ENCODE data around the gene MCU. TPM values are rescaled to one million over a fixed set of nuclear protein-coding genes. Genes with fewer than 3 reads are reported as not detected.

MCU gene
- total and polyA plus RNA-seq, 5 donors: 14.2 to 22.1 (median 18.1) TPM

DNA sequence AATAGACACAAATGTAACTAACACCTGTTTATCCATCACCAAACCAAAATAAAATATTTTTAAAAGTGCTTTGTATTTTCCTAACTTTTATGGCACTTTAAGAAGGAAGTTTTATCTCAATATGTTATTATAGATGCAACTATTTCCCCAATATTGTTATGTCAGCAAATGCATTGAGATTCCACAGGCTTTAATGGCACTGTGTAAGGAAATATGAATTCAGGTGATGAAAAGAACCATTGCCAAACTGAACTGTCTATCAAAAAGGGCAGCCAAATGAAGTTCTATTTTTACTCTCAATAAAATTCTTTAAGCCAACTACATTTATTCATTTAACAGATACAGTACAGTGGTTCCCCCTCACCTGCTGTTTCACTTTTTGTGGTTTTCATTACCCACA is 134.4 kb downstream of the MCU start:
- no peaks in the 10 kb centered on the region for H3K4me1 ChIP-seq (ENCODE audit: control insufficient read depth, insufficient read depth, low read length)
- intact Hi-C loops (cut with DNase I): no loop called here
- no peak overlapping the region for H3K27ac ChIP-seq (ENCODE audit: low read length)
- no peaks in the 10 kb centered on the region for H3K27me3 ChIP-seq (ENCODE audit: control insufficient read depth, insufficient read depth)
- ATAC-seq (no peak), DNase-seq (no peak)
- H3K4me3 ChIP-seq (ENCODE audit: low read length): no peak overlapping the region
- H3K9me3 ChIP-seq (ENCODE audit: control insufficient read depth, low read length): no peaks in the 10 kb centered on the region

DNA sequence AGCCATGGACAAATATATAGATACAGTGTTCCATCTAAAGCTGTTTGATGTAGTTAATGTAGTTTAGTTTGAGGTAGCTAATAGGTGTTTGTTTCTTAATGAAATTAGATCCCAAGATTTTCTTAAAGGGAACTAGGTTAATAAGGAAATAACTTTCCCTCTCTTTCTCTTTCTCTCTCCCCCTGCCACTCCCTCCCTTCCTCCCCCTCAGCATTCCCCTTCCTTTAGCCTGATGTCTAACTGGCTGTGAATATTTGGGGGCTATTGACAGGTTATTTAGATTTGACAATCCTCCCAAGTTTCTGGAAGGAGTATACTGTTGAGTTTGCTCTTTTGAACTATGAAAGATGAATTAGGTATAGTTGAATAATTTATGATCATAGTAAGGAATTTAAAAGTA is 136.4 kb downstream of the MCU start:
- Histone ChIP-seq H3K9me3 (ENCODE audit: control insufficient read depth, low read length) (no peaks in the 10 kb centered on the region), H3K4me3 (ENCODE audit: low read length) (no peak overlapping the region), H3K27ac (ENCODE audit: low read length) (no peak overlapping the region), H3K4me1 (ENCODE audit: control insufficient read depth, insufficient read depth, low read length) (no peaks in the 10 kb centered on the region), H3K27me3 (ENCODE audit: control insufficient read depth, insufficient read depth) (no peaks in the 10 kb centered on the region)
- intact Hi-C loops (cut with DNase I): no loop called here
- ATAC-seq (no peak), DNase-seq (no peak)

DNA sequence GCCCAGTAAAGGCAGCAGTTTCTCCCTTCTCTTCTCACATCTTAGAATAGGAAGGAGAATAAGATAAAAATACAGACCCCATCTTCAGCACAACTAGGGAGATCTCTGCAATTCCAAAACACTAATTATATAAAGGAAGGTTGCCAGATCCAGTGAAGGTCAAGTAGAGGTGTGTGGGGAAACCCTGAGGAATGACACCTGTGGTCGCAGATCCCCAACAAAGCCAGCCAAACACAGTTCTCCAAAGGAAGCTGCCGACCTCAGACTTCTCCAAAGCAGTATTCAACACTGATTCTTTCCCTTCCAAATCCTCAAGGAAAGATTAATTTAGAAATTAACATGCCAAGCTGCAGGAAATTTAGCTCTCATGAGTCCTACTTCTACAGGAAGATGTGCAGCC is 138.7 kb downstream of the MCU start:
- no peak overlapping the region for H3K27ac ChIP-seq (ENCODE audit: low read length)
- intact Hi-C loops (cut with DNase I): loop anchor here in 3 of 4 donors (5.0 to 10.0 kb wide), 4 partner anchors 136 to 468 kb away; partner anchors contain the start of gene MCU (in 3 of the 3)

DNA sequence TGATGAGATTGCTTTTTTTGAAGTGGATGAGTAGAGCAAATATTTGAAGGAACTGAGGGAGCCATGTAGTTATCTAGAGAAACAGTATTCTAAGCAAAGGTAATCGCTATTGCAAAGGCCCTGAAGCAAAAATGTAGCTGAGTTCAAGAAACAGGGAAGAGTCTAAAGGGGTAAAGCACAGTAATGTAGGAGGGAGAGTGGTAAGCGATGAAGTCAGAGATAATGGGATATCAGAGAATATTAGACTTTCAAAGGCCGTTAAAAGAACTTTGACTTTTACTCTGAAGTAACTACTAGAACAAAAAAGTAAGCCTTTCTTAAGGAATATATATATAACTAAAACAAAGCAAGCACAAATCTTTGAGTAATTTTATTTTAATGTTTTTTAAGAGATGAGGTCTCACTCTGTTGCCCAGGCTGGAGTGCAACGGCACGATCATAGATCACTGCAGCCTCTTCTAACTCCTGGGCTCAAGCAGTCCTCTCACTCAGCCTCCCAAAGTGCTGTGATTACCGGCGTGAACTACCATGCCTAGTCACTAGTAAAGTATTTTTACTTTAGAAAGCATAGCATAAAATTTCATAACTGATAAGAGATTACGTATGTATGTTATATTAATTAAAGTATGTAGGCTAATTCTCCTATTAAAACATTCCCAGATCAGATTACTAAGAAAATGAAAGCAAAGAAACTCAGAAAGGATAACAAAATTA is 139.9 kb downstream of the MCU start:
- WGBS: 61% methylated on average over 8 of the region's 8 CpGs
- Histone ChIP-seq H3K4me1 (ENCODE audit: control insufficient read depth, insufficient read depth, low read length) (no peaks in the 10 kb centered on the region), H3K27ac (ENCODE audit: low read length) (no peak overlapping the region), H3K9me3 (ENCODE audit: control insufficient read depth, low read length) (no peaks in the 10 kb centered on the region), H3K27me3 (ENCODE audit: control insufficient read depth, insufficient read depth) (no peaks in the 10 kb centered on the region), H3K4me3 (ENCODE audit: low read length) (peak overlapping the region; percentile 47)
- intact Hi-C loops (cut with DNase I): loop anchor here (2.0 to 10.0 kb wide), 5 partner anchors 137 to 470 kb away; partner anchors contain the start of gene MCU (in 3 of the 4)
- ATAC-seq (no peak), DNase-seq (no peak)

More for the DNA sequence above, 138.7 kb downstream of the MCU start:
- no peak overlapping the region for H3K4me3 ChIP-seq (ENCODE audit: low read length)
- H3K9me3 ChIP-seq (ENCODE audit: control insufficient read depth, low read length): no peaks in the 10 kb centered on the region
- H3K27me3 ChIP-seq (ENCODE audit: control insufficient read depth, insufficient read depth): no peaks in the 10 kb centered on the region
- no peak for DNase-seq
- H3K4me1 ChIP-seq (ENCODE audit: control insufficient read depth, insufficient read depth, low read length): no peaks in the 10 kb centered on the region
- 45% methylated on average over 2 of the region's 2 CpGs for WGBS
- no peak for ATAC-seq

DNA sequence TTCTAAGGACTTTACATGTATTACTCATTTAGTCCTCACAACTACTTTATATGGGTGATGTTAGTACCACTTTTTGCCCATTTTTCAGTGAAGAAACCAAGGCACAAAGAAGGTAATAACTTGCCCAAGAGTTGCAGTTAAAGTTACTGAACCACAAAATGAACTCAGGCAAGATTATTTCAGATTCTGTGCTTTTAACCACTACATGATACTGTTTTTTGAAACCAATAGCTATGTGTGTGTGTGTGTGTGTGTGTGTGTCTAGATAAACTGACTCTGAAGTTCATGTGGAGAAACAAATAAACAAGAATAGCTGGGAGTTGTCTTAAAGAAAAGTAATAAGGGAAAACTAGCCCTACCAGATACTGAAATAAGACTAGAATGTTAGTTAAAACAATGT is 140.8 kb downstream of the MCU start:
- H3K27ac ChIP-seq (ENCODE audit: low read length): no peak overlapping the region
- no peaks in the 10 kb centered on the region for H3K27me3 ChIP-seq (ENCODE audit: control insufficient read depth, insufficient read depth)
- no peaks in the 10 kb centered on the region for H3K4me1 ChIP-seq (ENCODE audit: control insufficient read depth, insufficient read depth, low read length)
- H3K9me3 ChIP-seq (ENCODE audit: control insufficient read depth, low read length): no peaks in the 10 kb centered on the region
- ATAC-seq (no peak), DNase-seq (no peak)
- intact Hi-C loops (cut with DNase I): loop anchor here (2.0 to 10.0 kb wide), 5 partner anchors 138 to 470 kb away; partner anchors contain the start of gene MCU (in 3 of the 4)
- no peak overlapping the region for H3K4me3 ChIP-seq (ENCODE audit: low read length)

DNA sequence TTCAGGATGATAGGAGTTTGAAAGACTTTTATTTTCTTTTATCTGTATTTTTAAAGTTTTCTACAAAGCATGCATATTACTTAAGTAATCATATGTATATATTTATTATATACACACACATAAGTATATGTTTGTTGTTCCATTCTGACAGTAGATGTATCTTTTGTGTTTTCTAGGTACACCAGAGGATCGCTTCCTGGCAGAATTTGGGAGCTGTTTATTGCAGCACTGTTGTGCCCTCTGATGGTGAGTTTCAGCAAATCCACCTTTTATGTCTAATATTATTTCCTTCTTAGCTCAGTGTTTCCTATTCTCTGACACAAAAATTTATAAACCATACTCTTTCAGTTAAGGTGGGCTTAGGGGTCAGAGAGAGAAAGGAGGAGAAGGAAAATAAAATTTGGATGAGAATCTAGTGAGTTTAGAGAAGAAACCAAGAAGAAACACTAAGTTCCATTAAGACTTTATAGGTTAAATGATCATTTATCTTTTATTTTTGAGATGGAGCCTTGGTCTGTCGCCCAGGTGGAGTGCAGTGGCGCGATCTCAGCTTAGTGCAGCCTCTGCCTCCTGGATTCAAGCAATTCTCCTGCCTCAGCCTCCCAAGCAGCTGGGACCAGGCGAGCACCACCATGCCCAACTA is 142.4 kb downstream of the MCU start:
- no peak for DNase-seq
- no peak overlapping the region for H3K4me3 ChIP-seq (ENCODE audit: low read length)
- H3K27me3 ChIP-seq (ENCODE audit: control insufficient read depth, insufficient read depth): no peaks in the 10 kb centered on the region
- WGBS: 71% methylated on average over 5 of the region's 5 CpGs
- no peaks in the 10 kb centered on the region for H3K4me1 ChIP-seq (ENCODE audit: control insufficient read depth, insufficient read depth, low read length)
- no peak overlapping the region for H3K27ac ChIP-seq (ENCODE audit: low read length)
- peak; percentile 59 to 76 for ATAC-seq
- H3K9me3 ChIP-seq (ENCODE audit: control insufficient read depth, low read length): no peaks in the 10 kb centered on the region
- intact Hi-C loops (cut with DNase I): loop anchor here (2.0 to 10.0 kb wide), 5 partner anchors 140 to 472 kb away; partner anchors contain the start of gene MCU (in 3 of the 4)

DNA sequence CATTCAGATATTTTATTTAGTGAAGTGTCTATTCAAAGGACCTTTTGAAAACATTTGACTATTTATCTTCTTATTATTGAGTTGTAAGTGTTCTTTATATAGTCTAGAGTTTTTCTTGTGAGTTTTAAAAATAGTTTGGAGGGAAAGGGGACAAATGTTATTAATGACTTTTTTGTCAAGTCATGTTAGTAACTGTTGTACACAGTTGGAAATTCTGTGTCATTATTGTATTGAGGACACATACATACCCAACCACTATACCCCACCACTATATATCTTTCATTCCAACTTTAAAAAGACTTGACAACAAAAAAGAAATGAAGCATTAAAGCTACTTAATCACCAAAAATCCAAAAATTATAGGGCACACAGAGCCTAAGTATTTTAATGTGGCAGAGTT is 148.4 kb downstream of the MCU start:
- H3K4me3 ChIP-seq (ENCODE audit: low read length): no peak overlapping the region
- no peaks in the 10 kb centered on the region for H3K9me3 ChIP-seq (ENCODE audit: control insufficient read depth, low read length)
- no peaks in the 10 kb centered on the region for H3K4me1 ChIP-seq (ENCODE audit: control insufficient read depth, insufficient read depth, low read length)
- DNase-seq (no peak), ATAC-seq (no peak)
- intact Hi-C loops (cut with DNase I): no loop called here
- H3K27ac ChIP-seq (ENCODE audit: low read length): no peak overlapping the region
- no peaks in the 10 kb centered on the region for H3K27me3 ChIP-seq (ENCODE audit: control insufficient read depth, insufficient read depth)

DNA sequence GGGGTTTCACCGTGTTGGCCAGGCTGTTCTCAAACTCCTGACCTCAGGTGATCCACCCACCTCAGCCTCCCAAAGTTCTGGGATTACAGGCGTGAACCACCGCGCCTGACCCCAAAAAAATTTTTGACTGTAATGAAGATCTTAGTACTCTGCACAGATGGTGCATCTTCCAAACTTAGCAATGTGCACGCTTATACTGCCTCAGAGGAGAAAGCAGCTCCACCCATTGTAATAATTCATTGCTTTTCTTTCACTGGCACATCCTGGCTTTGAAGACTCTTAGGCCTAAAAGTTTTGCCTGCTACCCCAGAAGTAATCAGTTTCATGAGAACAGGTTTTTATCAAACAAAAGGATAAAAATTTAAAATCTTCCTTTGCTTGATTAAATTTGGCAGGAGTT is 149.5 kb downstream of the MCU start:
- H3K27me3 ChIP-seq (ENCODE audit: control insufficient read depth, insufficient read depth): no peaks in the 10 kb centered on the region
- WGBS: 85% methylated on average over 5 of the region's 5 CpGs
- H3K4me1 ChIP-seq (ENCODE audit: control insufficient read depth, insufficient read depth, low read length): no peaks in the 10 kb centered on the region
- H3K9me3 ChIP-seq (ENCODE audit: control insufficient read depth, low read length): no peaks in the 10 kb centered on the region
- DNase-seq (no peak), ATAC-seq (no peak)
- H3K4me3 ChIP-seq (ENCODE audit: low read length): no peak overlapping the region
- H3K27ac ChIP-seq (ENCODE audit: low read length): no peak overlapping the region
- intact Hi-C loops (cut with DNase I): no loop called here

DNA sequence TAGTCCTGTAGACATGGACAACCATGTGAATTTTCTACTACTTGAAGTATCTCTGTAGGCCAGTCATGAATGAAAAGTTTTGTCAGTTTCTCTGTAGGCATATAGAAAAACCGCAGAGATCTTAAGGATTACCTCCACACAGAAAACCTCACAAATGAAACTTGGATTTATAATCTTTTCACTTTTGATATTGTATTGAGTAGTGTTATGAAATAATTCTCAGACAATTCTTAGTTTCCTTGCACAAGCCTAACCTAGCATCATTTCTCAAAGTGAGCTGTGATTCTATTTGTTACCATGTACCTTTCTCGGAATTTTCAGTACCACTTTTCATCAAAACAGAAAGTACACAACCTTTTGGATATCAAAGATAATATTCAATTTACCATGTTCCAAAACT is 150.2 kb downstream of the MCU start:
- DNase-seq: no peak
- Histone ChIP-seq H3K4me3 (ENCODE audit: low read length) (no peak overlapping the region), H3K4me1 (ENCODE audit: control insufficient read depth, insufficient read depth, low read length) (no peaks in the 10 kb centered on the region), H3K27me3 (ENCODE audit: control insufficient read depth, insufficient read depth) (no peaks in the 10 kb centered on the region), H3K9me3 (ENCODE audit: control insufficient read depth, low read length) (no peaks in the 10 kb centered on the region), H3K27ac (ENCODE audit: low read length) (no peak overlapping the region)
- intact Hi-C loops (cut with DNase I): no loop called here
- ATAC-seq: no peak
- WGBS: 92% methylated on average over 2 of the region's 2 CpGs

DNA sequence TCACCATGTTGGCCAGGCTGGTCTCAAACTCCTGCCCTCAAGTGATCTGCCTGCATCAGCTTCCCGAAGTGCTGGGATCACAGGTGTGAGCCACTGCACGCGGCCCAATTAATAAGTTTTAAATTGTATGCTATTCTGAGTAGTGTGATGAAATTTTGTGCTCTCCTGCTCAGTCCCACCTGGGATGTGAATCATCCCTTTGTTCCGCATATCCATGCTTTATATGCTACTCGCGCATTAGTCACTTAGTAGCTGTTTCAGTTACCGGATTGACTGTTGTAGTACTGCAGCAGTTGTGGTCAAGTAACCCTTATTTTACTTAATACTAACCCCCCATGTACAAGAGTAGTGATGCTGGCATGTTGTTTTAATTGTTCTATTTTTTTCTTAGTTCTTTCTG is 154.3 kb downstream of the MCU start:
- intact Hi-C loops (cut with DNase I): no loop called here
- WGBS: 89% methylated on average over 7 of the region's 7 CpGs
- H3K4me3 ChIP-seq (ENCODE audit: low read length): no peak overlapping the region
- H3K27ac ChIP-seq (ENCODE audit: low read length): no peak overlapping the region
- no peaks in the 10 kb centered on the region for H3K27me3 ChIP-seq (ENCODE audit: control insufficient read depth, insufficient read depth)
- DNase-seq (no peak), ATAC-seq (no peak)
- no peaks in the 10 kb centered on the region for H3K9me3 ChIP-seq (ENCODE audit: control insufficient read depth, low read length)
- no peaks in the 10 kb centered on the region for H3K4me1 ChIP-seq (ENCODE audit: control insufficient read depth, insufficient read depth, low read length)

DNA sequence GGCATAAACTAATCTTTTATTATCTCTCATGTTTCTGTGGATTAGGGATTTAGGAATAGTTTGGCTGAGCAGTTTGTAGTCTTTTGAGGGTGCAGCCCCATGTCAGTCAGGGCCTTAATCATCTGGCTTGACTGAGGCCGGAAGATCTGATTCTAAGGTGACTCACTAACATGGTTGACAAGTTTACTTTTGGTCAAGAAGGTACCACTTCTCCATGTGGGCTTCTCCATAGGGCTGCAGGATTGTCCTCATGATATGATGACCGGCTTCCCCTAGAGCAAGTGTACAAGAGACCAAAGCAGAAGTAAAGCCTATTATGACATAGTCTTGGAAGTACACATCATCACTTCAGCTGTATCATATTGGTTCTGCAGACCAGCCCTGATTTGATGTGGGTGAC is 155.7 kb downstream of the MCU start:
- Histone ChIP-seq H3K9me3 (ENCODE audit: control insufficient read depth, low read length) (no peaks in the 10 kb centered on the region), H3K4me3 (ENCODE audit: low read length) (no peak overlapping the region), H3K27ac (ENCODE audit: low read length) (no peak overlapping the region), H3K27me3 (ENCODE audit: control insufficient read depth, insufficient read depth) (no peaks in the 10 kb centered on the region), H3K4me1 (ENCODE audit: control insufficient read depth, insufficient read depth, low read length) (no peaks in the 10 kb centered on the region)
- WGBS: 91% methylated on average over 2 of the region's 2 CpGs
- DNase-seq (no peak), ATAC-seq (no peak)
- intact Hi-C loops (cut with DNase I): no loop called here

Measured in right cardiac atrium (tissue), 5 donors.